ENCODE measurements around the gene ANGEL1. TPM values are rescaled to one million over a fixed set of nuclear protein-coding genes. Genes with fewer than 3 reads are reported as not detected.
A peak's percentile ranks its signal among the peaks of the same experiment; 100 is the strongest.

ANGEL1 gene, protein sequence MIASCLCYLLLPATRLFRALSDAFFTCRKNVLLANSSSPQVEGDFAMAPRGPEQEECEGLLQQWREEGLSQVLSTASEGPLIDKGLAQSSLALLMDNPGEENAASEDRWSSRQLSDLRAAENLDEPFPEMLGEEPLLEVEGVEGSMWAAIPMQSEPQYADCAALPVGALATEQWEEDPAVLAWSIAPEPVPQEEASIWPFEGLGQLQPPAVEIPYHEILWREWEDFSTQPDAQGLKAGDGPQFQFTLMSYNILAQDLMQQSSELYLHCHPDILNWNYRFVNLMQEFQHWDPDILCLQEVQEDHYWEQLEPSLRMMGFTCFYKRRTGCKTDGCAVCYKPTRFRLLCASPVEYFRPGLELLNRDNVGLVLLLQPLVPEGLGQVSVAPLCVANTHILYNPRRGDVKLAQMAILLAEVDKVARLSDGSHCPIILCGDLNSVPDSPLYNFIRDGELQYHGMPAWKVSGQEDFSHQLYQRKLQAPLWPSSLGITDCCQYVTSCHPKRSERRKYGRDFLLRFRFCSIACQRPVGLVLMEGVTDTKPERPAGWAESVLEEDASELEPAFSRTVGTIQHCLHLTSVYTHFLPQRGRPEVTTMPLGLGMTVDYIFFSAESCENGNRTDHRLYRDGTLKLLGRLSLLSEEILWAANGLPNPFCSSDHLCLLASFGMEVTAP
- 10 to 100 TPM; 11.8 to 18.8 (median 16.3) TPM for total RNA-seq

DNA sequence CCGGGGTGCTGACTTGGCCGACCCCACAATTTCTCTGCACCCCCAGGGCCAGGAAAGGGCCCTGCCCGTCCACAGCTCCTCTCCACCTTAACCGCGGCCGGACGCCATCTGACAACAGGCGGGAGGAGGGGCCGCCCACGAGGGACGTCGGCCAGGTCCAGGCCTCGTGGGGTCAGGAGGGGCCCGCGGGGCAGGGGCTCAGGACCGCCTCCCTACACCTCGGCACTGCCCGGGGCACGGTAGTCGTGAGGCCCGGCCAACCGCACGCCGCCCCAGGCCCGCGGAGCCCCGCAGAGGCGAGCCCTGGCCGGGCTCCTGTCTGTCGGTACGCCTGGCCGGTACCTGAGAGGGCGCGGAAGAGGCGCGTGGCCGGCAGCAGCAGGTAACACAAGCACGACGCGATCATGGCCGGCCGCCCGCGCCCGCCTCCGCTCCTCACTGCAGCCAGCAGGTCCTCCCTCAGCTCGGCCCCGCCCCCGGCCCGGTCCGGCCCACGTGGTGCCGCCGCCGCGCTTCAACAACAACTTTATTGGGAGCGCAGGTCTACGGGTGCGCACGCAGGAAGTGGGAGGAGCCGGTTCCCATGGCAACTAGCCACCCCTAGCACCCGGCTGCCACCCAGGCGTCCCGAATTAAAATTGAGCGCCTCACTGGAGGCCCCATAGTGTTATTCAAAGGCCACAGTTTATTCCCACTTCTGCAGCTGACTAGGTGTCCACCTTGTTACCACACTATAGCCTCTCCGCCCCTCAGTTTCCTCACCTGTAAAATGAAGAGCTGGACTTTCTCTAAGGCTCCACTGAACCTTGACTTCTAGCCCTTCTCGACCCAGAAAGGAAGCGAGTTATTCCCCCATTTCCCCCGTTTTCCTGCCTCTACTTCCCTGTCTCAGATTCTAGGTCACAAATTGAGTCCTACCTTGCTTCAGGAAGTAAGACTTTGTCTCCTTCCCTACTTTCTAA lies at the start of gene ANGEL1:
Gene ANGEL1 (minus strand): TSS at position 461 of the 962 bp plus-strand sequence. CDS start 55 bp downstream, at position 406.
- peak; percentile 93 for DNase-seq (ENCODE audit: low spot score)
- TF ChIP-seq, protein P1, sequence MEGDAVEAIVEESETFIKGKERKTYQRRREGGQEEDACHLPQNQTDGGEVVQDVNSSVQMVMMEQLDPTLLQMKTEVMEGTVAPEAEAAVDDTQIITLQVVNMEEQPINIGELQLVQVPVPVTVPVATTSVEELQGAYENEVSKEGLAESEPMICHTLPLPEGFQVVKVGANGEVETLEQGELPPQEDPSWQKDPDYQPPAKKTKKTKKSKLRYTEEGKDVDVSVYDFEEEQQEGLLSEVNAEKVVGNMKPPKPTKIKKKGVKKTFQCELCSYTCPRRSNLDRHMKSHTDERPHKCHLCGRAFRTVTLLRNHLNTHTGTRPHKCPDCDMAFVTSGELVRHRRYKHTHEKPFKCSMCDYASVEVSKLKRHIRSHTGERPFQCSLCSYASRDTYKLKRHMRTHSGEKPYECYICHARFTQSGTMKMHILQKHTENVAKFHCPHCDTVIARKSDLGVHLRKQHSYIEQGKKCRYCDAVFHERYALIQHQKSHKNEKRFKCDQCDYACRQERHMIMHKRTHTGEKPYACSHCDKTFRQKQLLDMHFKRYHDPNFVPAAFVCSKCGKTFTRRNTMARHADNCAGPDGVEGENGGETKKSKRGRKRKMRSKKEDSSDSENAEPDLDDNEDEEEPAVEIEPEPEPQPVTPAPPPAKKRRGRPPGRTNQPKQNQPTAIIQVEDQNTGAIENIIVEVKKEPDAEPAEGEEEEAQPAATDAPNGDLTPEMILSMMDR (IDR thresholded peaks at IDR 0.05), result no peak

DNA sequence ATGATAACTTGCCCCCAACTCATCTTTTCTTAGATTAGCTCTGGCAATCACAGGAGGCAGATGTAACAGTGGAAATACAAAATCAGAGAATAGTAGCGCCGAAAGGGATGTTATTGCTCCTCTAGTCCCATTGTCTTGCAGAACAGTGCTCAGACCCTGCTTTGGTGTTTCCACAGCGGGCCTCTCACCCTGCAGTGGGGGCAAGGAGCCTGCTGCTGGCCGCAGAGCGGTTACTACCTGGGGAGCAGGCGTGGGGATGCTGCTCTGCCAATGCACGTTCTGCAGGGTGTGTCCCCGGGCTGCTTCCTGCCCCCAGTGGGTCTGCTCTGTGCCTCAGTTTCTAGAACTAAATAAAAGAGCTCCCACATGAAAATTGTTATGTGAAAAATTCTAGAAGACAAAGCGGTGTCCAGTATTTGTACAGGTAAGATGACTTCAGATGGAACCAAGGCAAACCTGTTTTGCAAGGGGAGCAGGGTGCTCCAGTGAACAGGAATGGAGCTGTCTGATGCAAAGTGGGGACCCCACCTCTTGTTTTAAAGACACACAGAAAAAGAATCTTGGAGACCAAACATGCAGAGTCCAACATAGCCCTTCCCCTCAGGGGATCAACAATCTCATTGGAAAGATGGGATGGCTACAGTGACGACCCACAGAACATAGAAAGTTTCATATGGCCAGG lies 49.0 kb upstream of the ANGEL1 start:
- DNase-seq (ENCODE audit: low spot score) (no peak), ATAC-seq (ENCODE audit: low FRiP score) (no peak)
- TF ChIP-seq, protein P1 (IDR thresholded peaks at IDR 0.05), result no peak

More for the DNA sequence above, at the start of gene ANGEL1:
- peak; percentile 96 for ATAC-seq (ENCODE audit: low FRiP score)

DNA sequence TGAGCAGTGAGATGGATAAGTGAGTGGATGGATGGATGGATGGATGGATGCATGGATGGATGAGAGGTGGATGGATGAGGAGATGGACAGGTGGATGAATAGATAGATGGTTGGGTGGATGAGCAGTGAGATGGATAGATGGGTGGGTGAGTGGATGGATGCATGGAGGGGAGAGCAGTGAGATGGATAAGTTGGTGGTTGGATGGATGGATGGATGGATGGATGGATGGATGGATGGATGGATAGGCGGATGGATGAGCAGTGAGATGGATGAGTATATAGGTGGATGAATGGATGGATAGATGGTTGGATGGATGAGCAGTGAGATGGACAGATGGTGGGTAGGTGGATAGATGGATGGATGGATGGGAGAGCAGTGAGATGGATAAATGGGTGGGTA lies 44.1 kb upstream of the ANGEL1 start:
- DNase-seq (ENCODE audit: low spot score) (no peak), ATAC-seq (ENCODE audit: low FRiP score) (no peak)
- TF ChIP-seq, protein P1 (IDR thresholded peaks at IDR 0.05), result no peak

DNA sequence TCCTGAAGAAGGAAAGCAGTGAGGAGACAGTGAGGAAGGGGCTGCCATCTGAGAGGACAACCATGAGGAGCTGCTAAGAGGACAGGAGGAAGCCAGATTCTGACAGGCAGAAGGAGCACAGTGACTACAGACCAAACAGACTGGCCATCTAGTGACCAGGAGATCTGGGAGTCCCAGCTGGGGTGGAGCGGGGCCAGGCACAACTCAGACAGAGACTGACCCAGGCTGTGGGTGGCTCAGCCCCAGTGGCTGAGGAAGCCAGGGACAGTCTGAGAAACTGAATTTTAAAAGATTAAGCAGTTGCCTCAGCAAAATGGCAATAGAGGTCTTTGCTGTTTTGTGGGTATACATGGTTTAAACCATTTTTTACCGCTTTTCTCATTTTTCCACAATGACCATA lies 42.4 kb upstream of the ANGEL1 start:
- no peak for ATAC-seq (ENCODE audit: low FRiP score)
- DNase-seq (ENCODE audit: low spot score), result no peak
- TF ChIP-seq, protein P1 (IDR thresholded peaks at IDR 0.05), result no peak

DNA sequence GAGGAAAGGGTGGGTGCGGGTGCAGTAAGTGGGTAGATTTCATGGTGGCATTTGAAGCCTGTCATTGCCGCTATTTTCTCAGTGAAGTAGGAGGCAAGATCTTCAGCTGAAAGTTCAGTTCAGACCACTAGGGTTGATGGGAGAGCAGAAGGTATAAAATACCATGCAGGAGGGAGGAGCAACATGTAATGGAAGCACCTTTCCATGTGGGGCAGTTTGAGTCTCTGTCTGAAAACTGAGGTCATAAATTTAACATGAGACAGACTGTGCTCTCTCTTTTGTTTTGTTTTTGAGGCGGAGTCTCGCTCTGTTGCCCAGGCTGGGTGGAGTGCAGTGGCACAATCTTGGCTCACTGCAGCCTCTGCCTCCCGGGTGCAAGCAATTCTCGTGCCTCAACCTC lies 36.2 kb upstream of the ANGEL1 start:
- ATAC-seq (ENCODE audit: low FRiP score) (no peak), DNase-seq (ENCODE audit: low spot score) (no peak)
- TF ChIP-seq, protein P1 (IDR thresholded peaks at IDR 0.05), result no peak

DNA sequence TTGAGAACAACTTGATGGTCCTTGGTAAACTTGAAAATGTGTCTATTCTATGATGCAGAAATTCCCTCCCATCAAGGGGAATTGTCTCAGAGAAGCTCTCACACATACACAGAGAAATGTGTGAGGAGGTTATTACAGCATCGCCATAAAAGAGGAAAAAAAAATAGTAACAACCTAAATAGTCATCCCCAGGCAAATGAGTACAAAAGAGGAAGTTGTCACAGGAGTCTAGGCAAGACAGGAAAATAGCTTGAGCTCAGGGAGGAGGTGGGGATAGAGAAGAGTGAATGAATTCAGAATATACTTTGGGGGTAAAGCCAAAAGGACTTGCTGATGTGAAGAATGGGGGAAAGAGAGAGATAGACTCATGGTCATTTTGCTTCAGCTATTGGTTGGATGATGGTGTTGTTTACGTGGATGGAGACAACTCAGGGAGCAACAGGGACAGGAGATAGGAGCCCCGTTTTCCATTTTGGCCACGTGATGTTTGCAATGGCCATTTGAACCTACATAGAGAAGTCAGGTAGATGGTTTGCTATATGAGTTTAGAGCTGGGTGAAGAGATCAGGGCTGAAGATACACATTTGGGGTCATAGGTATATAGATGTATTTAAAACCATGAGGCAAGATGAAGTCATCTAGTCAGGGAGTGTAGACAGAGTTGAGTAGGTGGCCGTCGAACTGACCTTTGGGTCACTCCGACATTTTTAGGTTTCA lies 33.8 kb upstream of the ANGEL1 start:
- DNase-seq (ENCODE audit: low spot score) (no peak), ATAC-seq (ENCODE audit: low FRiP score) (no peak)
- TF ChIP-seq, protein P1 (IDR thresholded peaks at IDR 0.05), result no peak

Data from omental fat pad (tissue), 4 donors.